Immature natural killer cell (primary cell): Measurements from ENCODE around the gene TEKT4. TPM values are rescaled to one million over a fixed set of nuclear protein-coding genes. Genes with fewer than 3 reads are reported as not detected.
"Not testable (repeated sequence)": the region's sequence is repeated elsewhere in the genome, so short reads cannot be mapped to it uniquely, and the experiment has no call there.

Experiments used
- DNase-seq, 3 donors: peaks; one replicate each; pipeline ENCODE4 v3.0.0; 2022; ENCODE audit warnings: mixed read lengths in 1 of 3
- H3K27ac Mint-ChIP-seq, 6 donors: one replicate each; pipeline ENCODE4 v1.8.0; 2020; ENCODE audit warnings: mixed read lengths in 6 of 6, mild to moderate bottlenecking in 5 of 6, inconsistent platforms in 4 of 6, moderate library complexity in 3 of 6
- H3K27me3 Mint-ChIP-seq, 3 donors: one replicate each; pipeline ENCODE4 v1.8.0; 2020 to 2021; ENCODE audit warnings: low read depth in 3 of 3, mild to moderate bottlenecking in 3 of 3, mixed read lengths in 3 of 3, moderate library complexity in 3 of 3, inconsistent platforms in 1 of 3
- H3K36me3 Mint-ChIP-seq, 3 donors: one replicate each; pipeline ENCODE4 v1.8.0; 2020; ENCODE audit warnings: mixed read lengths in 3 of 3, inconsistent platforms in 2 of 3, mild to moderate bottlenecking in 2 of 3
- H3K4me1 Mint-ChIP-seq, 2 donors: one replicate each; pipeline ENCODE4 v1.8.0; 2020; ENCODE audit warnings: inconsistent platforms in 2 of 2, mild to moderate bottlenecking in 2 of 2, mixed read lengths in 2 of 2, moderate library complexity in 1 of 2
- H3K4me3 Mint-ChIP-seq, 5 donors: one replicate each; pipeline ENCODE4 v1.8.0; 2020; ENCODE audit warnings: mild to moderate bottlenecking in 5 of 5, mixed read lengths in 5 of 5, inconsistent platforms in 3 of 5, moderate library complexity in 3 of 5
- H3K9me3 Mint-ChIP-seq, 6 donors: one replicate each; pipeline ENCODE4 v1.8.0; 2020; ENCODE audit warnings: mild to moderate bottlenecking in 6 of 6, mixed read lengths in 6 of 6, inconsistent platforms in 4 of 6, moderate library complexity in 3 of 6
- polyA plus RNA-seq, 3 donors: library from polyadenylated mRNA; unstranded; fragments of 300-500 nt; fragmentation: Illumina TruSeq; gene quantifications; one replicate each; pipeline ENCODE4 v1.2.3, GENCODE V29; 2021

Gene TEKT4
- polyA plus RNA-seq, 3 donors from 2014 or later, result not detected

DNA sequence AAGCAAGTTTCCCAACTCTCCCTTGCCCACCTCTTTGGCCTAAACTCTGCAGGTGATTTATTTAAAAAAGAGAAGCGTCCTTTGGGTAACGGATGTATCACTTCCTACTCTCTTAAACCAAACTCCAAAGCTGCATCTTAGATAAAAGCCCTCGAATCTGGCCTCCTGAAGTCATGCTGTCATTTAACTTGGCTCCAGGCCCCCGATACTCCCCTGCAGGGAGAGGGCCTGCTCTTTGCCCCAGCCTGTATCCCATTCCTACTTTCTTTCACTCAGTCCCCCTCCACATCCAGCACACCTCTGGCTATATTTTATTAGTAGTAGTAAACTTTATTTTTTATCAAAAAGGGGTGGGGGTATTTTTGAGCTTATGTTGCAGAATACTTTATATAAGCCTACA, 19.0 kb downstream of the TEKT4 start:
- H3K9me3 Mint-ChIP-seq, result peaks cover 0 to 2% (median 0%) of the 10 kb centered on the region in 6 donors
- DNase-seq, result no peak
- H3K4me3 Mint-ChIP-seq, result no peak overlapping the region
- H3K36me3 Mint-ChIP-seq, result no peaks in the 10 kb centered on the region
- peaks cover 0 to 7% (median 0%) of the 10 kb centered on the region in 3 donors for H3K27me3 Mint-ChIP-seq
- no peak overlapping the region for H3K27ac Mint-ChIP-seq
- no peaks in the 10 kb centered on the region for H3K4me1 Mint-ChIP-seq

DNA sequence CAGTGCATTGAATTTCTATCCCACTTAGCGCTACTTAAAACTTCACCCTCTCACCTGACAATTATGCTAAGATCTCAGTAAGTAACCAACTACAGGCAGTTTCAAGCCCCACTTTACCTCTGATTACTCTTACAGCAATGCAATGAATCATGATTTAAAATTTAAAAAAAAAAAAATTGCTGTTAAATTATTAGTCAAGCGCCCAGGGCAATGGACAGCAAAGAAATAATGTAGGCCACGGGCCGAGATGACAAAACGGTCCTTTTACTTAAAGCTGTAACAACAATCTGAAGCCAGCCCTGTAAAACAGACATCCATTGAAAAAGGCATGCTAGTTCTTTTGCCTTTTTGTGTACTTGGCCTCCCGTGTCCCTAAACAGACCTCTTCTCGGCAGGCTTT, 24.0 kb downstream of the TEKT4 start:
- not testable (repeated sequence) for H3K4me3 Mint-ChIP-seq, H3K27me3 Mint-ChIP-seq, H3K27ac Mint-ChIP-seq, H3K36me3 Mint-ChIP-seq, DNase-seq, H3K4me1 Mint-ChIP-seq, H3K9me3 Mint-ChIP-seq

DNA sequence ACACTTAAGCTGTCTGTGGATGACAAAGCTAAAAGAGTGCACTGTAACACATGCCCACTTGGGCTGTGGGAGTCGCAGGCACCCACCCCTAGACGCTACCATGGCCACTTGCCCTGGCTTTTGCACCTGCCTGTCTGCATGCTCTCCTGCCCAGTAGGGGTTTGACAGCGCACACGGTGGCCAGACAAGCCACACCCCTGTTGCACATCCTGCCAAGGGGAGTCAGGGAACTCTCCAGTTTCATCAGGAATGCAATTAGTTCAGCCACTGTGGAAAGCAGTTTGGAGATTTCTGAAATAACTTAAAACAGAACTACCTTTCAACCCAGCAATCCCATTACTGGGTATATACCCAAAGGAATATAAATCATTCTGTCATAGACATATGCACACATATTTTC, 35.7 kb downstream of the TEKT4 start:
- not testable (repeated sequence) for DNase-seq, H3K36me3 Mint-ChIP-seq, H3K4me1 Mint-ChIP-seq, H3K9me3 Mint-ChIP-seq, H3K27me3 Mint-ChIP-seq, H3K27ac Mint-ChIP-seq, H3K4me3 Mint-ChIP-seq

DNA sequence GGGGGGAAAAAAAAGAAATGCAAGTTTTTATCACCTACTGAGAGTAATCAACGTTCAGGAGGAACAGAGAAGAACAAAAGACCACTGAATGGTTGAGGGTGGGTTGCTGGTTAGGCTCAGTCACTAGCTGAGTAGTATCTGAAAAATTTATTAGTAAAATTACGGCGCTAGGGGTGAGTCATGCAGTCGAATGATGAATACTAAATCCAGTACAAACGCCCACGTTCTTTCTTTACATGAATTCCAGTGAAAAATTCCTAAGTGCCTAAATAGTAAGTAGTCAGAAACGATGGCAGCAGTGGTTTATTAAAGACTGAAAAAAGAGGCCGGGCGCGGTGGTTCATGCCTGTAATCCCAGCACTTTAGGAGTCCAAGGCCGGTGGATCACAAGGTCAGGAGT, 52.0 kb downstream of the TEKT4 start:
- Mint-ChIP-seq H3K4me1 (no peaks in the 10 kb centered on the region), H3K27me3 (no peaks in the 10 kb centered on the region), H3K4me3 (no peak overlapping the region), H3K36me3 (no peaks in the 10 kb centered on the region), H3K27ac (no peak overlapping the region), H3K9me3 (peaks cover 0 to 6% (median 0%) of the 10 kb centered on the region in 6 donors)
- DNase-seq, result no peak

DNA sequence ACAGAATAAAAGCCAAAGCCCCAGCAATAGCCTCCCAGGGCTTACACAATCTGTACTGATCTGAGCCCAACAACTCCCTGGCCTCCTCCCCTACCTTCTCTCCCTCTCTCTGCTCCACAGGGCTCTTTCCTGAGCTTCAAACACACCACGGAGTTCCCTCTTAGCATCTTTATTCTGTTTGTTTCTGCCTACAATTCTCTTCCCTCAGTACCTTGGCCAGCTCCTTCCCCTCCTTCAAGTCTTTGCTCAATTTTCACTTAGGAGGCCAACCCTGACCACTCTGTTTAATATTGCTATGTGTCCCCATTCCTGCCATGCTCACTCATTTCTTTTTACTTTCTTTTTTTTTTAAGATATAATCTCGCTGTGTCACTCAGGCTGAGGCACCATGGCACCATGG, 53.8 kb downstream of the TEKT4 start:
- H3K27ac Mint-ChIP-seq, H3K9me3 Mint-ChIP-seq, H3K4me3 Mint-ChIP-seq, H3K27me3 Mint-ChIP-seq, H3K4me1 Mint-ChIP-seq, H3K36me3 Mint-ChIP-seq, DNase-seq: not testable (repeated sequence)

Other genes with a start within 250 kb of the TEKT4 start
- gene MAL, start 154.3 kb downstream of the TEKT4 start, polyA plus RNA-seq, result 1 to 10 TPM; 1.2 to 1.9 (median 1.6) TPM